ENCODE data around the gene TEAD4.
"Not testable (repeated sequence)": the region's sequence is repeated elsewhere in the genome, so short reads cannot be mapped to it uniquely, and the experiment has no call there.

The TEAD4 gene

DNA sequence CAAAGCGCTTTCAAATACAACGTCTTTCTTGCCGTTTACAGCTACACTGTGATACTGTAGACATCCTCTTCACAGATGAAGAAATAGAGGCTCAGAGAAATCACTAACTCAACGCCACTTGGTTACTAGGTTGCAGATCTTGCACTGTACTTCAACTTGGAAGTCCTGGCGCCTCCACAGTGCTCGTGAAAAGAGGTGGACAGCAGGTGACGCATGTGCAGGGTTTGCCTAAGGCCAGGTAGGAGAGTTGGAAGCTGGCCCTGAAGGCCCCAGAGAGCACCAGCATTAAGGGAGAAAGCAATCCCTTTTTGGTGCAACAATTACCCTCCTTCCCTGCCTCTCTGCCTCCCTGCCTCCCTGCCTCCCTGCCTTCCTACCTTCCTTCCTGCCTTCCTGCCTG is 95.2 kb downstream of the TEAD4 start:
- DNase-seq: no peak

DNA sequence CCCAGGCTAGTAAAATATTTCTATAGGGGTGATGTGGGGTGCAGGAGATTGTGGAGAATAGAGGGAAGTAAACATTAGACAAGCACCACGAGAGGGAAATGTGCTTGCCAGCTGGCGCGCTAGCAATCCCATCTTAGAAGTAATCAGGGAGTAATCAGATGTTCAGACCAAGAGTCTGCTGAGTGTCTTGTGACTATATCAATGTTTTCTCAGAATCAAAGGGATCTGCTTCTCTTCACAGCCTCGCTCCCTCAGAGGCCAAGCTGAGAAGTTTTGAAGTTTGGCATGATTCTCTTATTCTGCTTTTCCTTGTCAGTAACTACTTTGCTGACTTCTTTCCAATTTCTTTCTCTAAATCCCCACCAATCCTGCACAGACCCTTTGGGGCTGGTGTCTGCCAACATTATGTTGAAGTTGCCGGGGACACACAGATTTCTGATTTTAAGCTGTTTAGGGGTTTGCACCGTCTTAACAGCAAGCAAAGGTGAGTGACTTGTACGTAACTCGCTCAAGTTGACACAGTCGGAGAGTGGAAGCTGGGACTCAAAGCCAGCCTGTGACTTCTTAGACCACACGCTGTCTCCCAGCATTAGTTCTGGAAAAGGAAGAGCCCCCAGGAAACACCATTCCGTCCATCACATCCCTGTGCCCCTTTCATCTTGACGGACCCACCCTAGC is 96.0 kb downstream of the TEAD4 start:
- no peak for DNase-seq

DNA sequence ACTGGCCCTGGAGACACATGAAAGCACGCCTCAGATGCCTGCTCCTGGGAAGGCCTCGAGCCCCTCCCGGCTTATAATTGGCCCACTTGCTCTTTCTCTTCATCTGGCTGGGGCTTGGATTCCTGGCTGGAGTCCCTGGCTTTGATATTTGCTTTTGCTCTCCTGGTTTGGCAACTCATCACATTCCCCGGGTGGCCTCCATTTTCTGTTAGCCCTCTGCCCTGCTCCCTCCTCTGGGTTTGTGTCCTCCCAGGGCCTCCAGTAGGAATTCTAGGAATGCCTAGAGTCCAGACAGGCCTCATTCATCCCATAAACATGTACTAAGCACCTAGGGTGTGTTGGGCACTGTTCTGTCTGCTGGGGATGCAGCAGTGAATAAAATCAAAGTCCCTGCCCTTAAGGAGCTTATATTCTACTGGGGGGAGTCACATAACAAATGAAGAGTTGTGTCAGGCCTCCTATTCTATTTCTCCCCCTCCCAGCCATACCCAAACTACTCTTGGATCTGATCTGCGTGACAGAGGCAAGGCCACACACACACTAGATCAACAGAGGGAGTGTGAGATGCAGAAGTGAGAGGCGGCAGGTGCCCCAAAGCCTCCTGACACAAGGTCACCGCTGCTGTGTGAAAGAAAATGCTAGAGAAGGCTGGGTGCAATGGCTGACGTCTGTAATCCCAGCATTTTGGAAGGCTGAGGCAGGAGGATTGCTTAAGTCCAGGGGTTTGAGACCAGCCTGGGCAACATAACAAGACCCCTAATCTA is 96.7 kb downstream of the TEAD4 start:
- DNase-seq: no peak

DNA sequence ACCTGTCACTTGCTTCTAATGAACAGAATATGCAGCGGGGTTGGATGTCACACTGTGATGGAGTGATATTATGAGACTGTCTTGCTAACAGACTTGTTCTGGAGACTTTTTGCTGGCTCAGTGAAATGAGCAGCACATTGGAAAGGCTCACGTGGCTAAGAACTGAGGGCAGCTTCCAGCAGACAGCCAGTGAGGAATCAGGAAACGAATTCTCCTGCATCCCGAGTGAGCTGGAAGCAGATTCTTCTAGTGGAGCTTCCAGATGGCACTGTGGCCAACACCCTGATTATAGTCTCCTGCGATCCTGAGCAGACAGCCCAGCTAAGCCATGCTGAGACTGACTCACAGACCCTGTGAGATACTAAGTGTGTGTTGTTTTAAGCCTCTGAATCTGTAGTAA is 101.9 kb downstream of the TEAD4 start:
- DNase-seq: no peak

DNA sequence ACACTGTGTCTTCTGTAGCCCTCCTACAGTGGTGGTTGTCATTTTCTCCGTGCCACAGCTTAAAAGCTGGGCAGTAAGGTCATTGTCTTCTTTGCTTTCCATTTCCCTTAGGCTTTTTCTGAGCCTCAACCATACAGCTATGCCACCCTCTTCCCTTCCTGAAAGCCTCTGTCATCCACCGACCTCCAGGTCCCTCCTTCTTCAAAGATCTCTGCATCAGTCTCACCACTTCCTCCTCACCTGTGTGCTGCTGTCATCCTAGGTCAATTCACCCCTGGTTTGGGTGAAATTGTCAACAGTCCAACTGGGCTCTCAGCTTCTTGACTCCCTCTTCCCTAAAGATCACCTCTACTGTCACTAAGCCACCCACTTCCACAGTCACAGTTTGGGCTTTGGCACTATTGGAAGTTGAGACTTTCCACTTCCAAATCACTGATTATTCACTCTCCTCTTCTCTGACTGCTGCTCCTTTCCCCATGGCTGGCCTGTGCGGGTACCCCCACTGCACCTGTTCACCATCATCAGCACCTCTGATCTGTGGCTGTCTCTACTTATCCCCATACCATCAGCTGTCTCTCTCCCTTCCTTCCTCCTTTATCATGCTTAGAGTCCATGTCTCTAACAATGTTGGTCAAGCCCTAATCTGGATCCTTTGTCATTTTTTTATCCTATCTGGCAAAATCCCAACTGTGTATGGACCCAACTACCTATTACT is 102.5 kb downstream of the TEAD4 start:
- no peak for DNase-seq

DNA sequence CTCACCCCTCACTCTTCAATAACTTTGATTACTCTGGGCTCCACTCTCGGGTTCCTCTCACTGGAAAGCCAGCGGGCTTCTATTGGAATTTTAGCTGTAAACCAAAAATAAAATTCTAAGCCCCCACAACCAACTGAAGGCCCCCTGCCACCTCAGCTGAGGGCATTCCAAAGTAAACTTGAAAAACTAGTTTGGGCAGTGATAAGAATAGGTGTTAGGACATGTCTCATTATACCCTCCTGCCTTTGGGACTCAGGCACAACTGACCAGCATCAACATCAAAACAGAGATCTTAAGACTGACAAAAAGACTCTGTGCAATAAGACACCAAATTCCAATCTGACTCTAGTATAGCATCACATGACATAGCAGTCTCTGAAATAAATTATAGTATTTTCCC is 106.1 kb downstream of the TEAD4 start:
- no peak for DNase-seq

DNA sequence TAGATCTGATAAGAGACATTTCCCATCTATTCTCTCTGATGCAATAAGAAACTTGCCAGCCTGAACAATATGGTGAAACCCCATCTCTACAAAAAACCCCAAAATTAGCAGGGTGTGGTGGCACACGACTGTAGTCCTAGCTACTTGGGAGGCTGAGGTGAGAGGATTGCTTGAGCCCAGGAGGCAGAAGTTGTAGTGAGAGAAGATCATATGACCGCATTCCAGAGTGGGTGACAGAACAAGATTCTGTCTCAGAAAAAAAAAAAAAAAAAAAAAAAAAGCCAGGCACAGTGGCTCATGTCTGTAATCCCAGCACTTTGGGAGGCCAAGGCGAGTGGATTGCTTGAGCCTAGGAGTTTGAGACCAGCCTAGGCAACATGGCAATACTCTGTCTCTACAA is 106.6 kb downstream of the TEAD4 start:
- not testable (repeated sequence) for DNase-seq

DNA sequence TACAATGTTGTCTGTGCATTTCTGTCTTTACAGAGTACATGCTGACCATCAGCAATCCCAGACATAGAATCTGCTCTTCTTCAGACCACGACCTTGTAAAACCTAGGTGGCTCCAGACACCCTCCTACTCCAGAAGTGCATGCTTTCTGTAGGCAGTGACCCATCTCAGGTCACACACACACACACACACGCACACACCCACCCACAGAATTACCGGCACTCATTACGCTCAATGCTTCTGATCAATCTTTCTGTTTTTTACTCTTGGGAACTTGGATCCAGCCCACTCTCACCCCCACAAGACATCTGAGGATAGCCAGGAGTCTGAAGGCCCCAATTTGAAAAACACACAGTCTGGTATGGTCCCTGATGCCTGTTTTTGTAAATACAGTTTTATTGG is 110.5 kb downstream of the TEAD4 start:
- no peak for DNase-seq

DNA sequence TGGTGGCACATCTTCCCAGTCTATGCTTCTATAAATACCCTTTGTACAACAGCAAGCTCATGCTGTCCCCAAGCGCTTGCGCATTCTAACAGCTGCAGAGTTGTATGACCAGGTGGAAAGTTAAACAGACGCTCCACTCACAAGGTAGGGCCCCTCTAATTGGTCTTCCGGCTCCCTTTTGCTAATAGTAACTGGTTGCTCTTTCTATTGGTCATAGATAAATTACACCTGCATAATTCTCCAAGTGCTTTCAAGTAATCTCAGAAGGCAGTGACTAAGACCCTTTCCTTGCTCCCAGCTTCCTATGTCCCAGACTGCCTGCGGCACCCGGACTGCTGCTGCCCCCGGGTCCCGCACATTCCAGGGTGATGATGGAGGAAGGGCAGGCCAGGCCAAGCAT is 111.9 kb downstream of the TEAD4 start:
- DNase-seq: no peak

DNA sequence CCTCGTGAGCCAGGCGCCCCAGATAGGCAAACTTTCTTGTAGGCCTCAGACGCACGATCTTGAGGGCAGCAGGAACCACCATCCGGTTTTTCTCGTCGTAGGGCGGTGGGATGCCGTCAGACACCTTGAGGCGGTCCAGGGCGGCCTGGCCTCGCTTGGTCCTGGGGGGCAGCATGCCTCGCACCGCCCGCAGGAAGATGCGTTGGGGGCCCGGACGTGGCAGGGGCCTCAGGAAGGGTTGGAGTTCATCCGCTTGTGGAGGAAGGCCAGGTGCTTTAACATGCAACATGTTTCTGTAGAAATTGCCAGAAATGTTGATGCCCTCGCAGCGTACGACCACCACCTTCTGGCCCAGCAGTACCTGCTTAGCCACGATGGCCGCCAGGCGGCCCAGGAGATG is 112.5 kb downstream of the TEAD4 start:
- no peak for DNase-seq

DNA sequence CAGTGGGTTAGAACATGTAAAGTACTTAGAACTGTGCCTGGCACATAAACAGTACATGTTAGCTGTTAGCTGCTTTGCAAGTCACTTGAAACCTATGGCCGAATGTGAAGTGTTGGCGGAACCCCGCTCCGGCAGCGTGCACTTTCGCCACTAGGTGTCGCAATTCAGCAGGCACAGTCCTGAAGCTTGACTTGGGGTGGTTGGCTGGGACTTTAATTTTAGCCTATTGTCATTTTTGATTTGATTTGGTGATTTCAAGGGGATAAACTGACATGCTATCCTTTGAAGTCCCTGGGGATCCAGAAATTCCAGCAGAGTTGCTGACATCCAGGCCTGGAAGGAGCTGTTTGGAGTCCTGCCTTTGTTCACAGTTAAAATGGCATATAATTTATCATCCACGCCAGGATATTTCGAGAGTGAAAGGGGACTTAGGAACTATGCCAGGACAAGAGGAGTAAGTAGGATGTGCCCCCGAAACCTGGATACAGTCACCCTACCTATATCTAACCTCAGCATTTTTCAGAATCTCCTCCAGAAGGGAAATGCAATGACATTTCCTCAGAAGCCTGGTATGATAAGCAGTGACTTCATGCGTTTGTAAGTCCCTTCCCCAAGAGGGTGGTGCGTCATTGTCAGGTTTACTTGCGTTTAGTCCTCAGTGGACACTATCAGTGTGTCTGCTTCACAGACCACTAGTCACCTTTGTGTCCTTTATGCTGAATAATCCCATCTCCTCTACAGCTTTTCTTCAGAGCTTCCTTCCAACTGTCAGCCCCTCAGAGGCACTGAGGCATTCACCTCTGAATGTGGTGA is 114.4 kb downstream of the TEAD4 start:
- peak; percentile 84 for DNase-seq

DNA sequence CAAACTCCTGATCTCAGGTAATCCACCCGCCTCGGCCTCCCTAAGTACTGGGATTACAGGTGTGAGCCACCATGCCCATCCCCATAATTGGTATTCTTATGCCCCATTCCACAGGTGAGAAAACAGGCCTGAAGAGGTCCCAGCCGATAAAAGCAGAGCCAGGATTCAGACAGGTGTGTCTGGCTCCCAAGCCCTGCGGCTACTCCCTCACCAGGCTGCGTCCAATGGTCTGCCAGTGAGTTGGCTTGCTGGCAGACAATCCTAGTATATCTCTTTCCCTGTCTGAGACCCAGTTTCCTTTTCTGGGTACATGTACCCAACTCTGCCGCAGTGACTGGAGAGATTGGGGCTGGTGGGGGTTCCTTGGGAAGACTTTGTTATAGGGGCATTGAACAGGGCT is 116.1 kb downstream of the TEAD4 start:
- no peak for DNase-seq

DNA sequence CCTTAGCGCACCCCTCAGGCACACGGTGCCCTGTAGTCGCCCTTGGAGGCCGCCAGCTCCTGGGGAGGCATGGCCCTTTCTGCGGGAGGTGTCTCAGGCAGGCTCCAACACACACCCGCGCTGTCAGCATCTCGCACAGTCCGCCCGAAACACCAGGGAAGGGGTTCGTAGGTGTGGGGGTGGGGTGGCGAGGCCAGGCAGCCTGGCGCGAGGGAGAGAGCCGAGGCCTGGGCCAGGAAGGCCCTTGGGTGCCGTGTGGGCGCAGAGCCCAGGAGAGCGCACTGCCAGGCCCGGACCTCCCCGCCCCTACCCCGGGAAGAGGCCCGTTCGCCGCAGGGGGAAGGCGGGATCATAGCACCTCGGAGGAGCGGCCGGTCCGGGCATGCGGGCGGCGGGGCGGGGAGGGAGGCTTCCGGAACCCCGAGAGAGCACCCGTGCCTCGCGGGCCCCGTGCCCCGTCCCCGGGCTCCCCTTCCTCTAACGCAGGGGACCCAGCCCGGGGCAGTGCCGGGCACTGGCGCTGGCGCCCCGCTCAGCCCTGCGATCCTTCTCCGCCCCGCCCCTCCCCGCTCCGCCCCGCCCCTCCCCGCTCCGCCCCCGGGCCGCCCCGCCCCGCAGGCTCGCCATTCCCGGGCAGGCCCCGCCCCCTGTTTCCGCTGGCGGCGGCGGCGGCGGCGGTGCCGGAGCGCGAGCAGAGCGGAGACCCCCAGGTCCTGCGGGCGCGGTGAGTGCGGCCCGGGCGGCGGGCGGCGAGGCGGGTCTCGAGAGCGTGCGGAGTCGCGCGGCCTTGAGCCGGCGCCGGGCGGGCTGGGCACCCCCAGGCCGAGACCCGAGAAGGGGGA is 117.8 kb downstream of the TEAD4 start, which contains the start of gene TSPAN9:
Gene TSPAN9 (plus strand): TSS at position 650 of the 842 bp plus-strand sequence. CDS start 123,815 bp downstream, outside the sequence.
- peak; percentile 45 to 66 for DNase-seq

DNA sequence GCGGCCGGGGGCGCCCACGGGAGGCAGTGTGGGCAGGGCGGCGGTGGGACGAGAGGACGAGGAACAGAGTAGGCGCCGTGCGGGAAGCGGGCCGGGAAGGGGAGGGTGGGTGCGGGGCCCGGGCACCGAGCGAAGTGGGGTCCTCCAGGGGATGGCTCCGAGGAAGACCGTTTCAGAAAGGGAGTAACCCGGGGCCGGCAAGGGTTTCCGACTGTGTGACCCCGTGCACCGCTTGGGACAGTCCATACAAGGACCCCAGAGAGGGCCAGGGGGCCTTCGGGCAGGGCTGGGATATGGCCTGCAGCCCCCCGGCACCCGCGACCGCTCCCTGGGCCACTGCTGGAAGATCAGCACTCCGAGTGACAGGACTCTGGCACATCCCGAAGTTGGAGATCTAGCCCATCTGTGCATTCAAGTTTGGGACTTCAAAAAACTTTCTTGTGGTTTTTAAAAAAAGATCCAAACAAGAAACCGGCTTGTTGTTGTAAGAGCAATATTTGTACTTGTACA is 118.4 kb downstream of the TEAD4 start:
- DNase-seq: peak in 1 of 2 donors; percentile 20

DNA sequence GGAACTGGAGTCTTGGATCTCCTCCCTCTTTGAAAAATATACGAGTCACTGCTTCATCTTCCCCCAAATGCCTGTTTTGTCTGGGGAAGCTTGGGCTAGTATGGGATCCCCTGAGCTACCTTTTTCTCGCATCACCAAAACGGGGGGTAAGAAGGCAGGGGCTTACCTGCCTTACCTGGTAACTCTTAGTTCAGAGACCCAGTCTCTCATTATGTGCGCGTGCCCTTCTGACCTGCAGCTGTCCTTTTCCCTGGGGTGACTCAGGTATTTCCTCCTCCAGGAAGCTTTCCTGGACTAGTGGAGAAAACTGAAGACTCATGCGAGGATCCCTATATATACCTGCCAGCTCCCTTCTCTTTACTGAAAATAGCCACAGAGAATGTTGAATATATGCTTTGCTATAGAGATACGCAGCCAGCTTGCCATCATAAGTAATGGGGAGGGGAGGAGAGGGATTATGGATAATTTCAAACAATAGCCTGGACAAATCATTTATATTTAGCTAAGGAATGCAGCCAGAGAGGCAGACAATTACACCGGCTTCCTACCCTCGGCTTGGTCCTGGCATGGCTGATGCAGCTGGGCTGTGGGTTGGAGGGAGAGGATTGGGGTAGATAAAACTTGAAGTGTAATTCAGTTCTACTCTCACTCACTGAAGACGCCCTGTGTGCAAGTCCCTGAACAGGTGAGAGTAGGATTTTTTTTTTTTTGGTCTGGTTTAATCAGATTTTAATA is 119.1 kb downstream of the TEAD4 start:
- DNase-seq: no peak

DNA sequence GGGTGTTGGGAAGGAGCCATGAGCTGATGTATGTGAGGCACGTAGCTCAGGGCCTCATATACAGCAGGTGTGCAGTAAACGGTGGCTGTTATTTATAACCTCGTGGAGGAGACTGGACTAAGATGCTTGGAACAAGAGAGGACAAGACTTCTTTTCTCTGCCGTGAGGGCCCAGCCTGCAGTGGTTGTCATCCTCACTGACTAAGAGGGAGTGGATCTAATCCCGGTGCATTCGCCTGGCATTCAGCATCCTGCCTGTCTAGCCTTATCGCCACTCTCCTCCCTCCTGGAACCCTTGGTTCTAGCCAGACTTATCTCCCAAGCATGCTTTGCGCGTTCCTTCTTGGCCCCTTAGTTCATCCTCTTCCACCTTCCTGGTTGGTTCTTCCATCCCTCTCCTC is 121.9 kb downstream of the TEAD4 start:
- DNase-seq: no peak

DNA sequence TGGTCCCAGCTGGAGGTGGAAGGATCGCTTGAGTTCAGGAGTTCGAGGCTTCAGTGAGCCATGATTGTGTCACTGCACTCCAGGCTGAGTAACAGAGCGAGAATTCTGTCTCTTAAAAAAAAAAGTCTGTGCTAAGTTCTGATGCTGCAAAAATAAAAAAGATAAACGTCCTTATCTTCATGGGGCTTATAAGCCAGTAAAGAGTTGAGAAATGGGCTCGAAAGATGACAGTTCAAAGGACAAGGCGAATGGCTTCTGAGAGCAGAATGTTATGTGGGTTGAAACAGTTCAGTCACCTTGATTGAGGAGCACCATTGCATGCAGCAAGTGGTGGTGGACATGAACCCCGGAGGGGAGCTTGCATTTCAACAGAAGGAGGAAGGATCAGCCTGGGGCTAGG is 122.7 kb downstream of the TEAD4 start:
- no peak for DNase-seq

DNA sequence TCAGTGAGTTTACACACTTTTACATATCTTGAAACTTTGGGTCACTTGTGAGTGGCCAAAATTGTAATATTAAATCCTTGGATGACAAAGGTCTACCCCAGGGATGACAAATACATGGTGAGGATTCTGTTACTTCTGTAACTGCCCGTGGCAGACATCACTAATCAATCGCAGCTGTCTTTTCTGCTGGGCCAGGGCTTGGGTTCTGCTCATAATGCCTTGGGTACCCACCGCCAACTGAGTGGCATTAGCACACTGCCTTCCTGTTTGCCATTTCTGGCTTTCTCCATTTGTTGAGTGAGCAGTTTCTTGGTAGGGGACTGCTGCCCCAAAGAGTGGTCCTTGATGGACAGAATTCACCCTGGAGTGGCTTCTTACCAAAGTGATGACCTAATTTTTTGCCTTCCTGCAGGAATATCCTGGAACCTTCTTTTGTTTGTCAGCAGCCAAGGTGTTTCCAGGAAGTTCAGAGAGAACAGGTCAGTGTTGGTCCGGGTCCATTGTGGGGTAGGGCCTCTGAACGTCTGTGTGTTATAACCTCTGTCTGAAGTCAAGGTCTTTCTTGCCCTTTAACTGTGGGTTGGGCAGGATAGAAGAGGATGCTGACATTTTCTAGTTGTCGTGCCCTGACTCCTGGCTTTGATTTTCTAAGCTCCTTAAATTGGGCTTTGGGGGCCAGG is 124.2 kb downstream of the TEAD4 start:
- no peak for DNase-seq

DNA sequence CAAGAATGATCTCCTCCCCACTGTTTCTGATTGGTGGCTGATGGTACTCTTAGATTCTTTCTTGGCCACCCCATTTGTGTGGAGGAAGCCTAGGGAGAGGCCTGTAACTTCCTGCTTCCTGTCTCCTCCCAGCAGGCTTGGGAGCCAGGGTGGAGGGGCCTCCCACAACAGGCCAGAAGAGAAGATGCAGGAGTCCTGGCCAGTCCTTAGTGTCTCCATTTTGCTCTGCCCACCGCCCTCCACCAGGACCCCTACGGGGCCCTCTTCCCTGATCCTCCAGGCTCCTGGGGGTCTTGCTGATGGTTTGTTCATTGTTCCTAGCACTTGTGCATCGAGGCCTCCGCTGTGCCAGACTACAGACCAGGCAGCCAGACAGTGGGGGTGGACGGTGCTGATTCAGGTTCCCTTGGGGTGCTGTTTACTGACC is 124.7 kb downstream of the TEAD4 start:
- DNase-seq: no peak

DNA sequence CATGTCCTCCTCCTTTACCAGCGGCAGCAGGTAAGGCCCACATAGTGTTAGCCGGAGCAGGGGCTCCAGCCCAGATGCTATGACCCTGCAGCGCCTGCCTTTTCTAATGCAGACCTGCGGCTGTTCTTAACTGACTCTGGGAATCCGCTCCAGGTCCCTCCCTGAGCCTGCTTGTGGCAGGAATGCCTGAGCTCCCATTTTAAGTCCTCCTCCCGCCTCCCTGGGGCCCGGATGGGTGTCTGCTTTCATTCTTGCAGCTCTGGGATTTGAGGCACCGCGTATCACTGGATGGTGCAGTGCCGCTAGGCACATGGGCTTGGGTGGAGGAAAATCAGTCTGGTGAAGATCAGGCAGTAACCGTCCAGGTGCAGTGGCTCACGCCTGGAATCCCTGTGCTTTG is 125.5 kb downstream of the TEAD4 start:
- no peak for DNase-seq

All from CD4-positive, alpha-beta T cell treated with Interleukin-4 for 1 hour (primary cell).